Neural cell (in vitro differentiated cells): ENCODE measurements around the gene NR4A3. TPM values are rescaled to one million over a fixed set of nuclear protein-coding genes. Genes with fewer than 3 reads are reported as not detected.

Experiments
- H2AFZ ChIP-seq: fragments of 200-600, 300-800 bp; sonication (generic), shearing (Covaris generic); 2 replicates; pipeline ENCODE4 v1.6.0; 2014; ENCODE audit warnings: low read depth, mild to moderate bottlenecking, antibody characterized with exemption, low read length, moderate library complexity
- H3F3A ChIP-seq: fragments of 200-600 bp; shearing (Covaris generic); 2 replicates; pipeline ENCODE4 v1.6.1; 2016; ENCODE audit warnings: mild to moderate bottlenecking, moderate library complexity, mixed read lengths, antibody characterized with exemption, low read length; ENCODE audit not compliant: insufficient read depth, poor library complexity, severe bottlenecking
- H3K27ac ChIP-seq: fragments of 200-600, 300-800 bp; sonication (generic), shearing (Covaris generic); 2 replicates; pipeline ENCODE4 v1.5.1; 2014; ENCODE audit warnings: mild to moderate bottlenecking, low read length, moderate library complexity
- H3K27me3 ChIP-seq: fragments of 300-800, 200-600 bp; sonication (generic), shearing (Covaris generic); 2 replicates; pipeline ENCODE4 v1.6.0; 2014; ENCODE audit warnings: mild to moderate bottlenecking, low read depth, low read length, moderate library complexity; ENCODE audit not compliant: insufficient read depth
- H3K36me3 ChIP-seq: fragments of 300-800, 200-600 bp; sonication (generic), shearing (Covaris generic); 2 replicates; pipeline ENCODE4 v1.5.1; 2014; ENCODE audit warnings: mild to moderate bottlenecking, antibody characterized with exemption, low read length, moderate library complexity; ENCODE audit not compliant: insufficient read depth
- H3K4me2 ChIP-seq: fragments of 300-800, 200-600 bp; sonication (generic), shearing (Covaris generic); 2 replicates; pipeline ENCODE4 v1.6.0; 2014; ENCODE audit warnings: mild to moderate bottlenecking, low read length
- H3K4me3 ChIP-seq: fragments of 300-800, 200-600 bp; sonication (generic), shearing (Covaris generic); 2 replicates; pipeline ENCODE4 v1.5.1; 2014; ENCODE audit warnings: mild to moderate bottlenecking, low read length, moderate library complexity
- H3K79me2 ChIP-seq: fragments of 200-600 bp; shearing (Covaris generic); replicated peaks from 2 replicates; pipeline ENCODE4 v1.6.0; 2014; ENCODE audit warnings: mild to moderate bottlenecking, low read length, moderate library complexity; ENCODE audit not compliant: insufficient read depth
- H3K9ac ChIP-seq: fragments of 300-800, 200-600 bp; sonication (generic), shearing (Covaris generic); 2 replicates; pipeline ENCODE4 v1.6.1; 2016; ENCODE audit warnings: mild to moderate bottlenecking, low read length, mixed read lengths
- H3K9me2 ChIP-seq: fragments of 200-600 bp; shearing (Covaris generic); 2 replicates; pipeline ENCODE4 v1.6.1; 2016; ENCODE audit warnings: mild to moderate bottlenecking, low read length, mixed read lengths; ENCODE audit not compliant: insufficient read depth
- H3K9me3 ChIP-seq: fragments of 200-600, 300-800 bp; sonication (generic), shearing (Covaris generic); 2 replicates; pipeline ENCODE4 v1.6.1; 2016; ENCODE audit warnings: mild to moderate bottlenecking, mixed run types, low read length, moderate library complexity, mixed read lengths
- H4K20me1 ChIP-seq: fragments of 200-600 bp; shearing (Covaris generic); 2 replicates; pipeline ENCODE4 v1.6.1; 2016; ENCODE audit warnings: mild to moderate bottlenecking, mixed run types; ENCODE audit not compliant: insufficient read depth
- EP300 ChIP-seq: fragments of 450-650 bp; conservative IDR thresholded peaks from 2 replicates; pipeline ENCODE4 v1.6.1; 2014; ENCODE audit warnings: antibody characterized with exemption, mild to moderate bottlenecking, moderate library complexity; ENCODE audit not compliant: poor library complexity, severe bottlenecking
- EZH2 ChIP-seq: fragments of 200-600, 300-800 bp; shearing (Covaris generic), sonication (generic); IDR thresholded peaks from 2 replicates; pipeline ENCODE4 v1.6.1; 2014; ENCODE audit warnings: antibody characterized with exemption, low read length, borderline replicate concordance, mild to moderate bottlenecking; ENCODE audit not compliant: insufficient read depth, poor library complexity, severe bottlenecking
- MXI1 ChIP-seq: fragments of 450-650 bp; conservative IDR thresholded peaks from 2 replicates; pipeline ENCODE4 v1.6.1; 2014; ENCODE audit warnings: antibody characterized with exemption, mild to moderate bottlenecking; ENCODE audit not compliant: poor library complexity, severe bottlenecking
- POLR2AphosphoS5 ChIP-seq: IDR thresholded peaks from 2 replicates; pipeline ENCODE4 v1.6.1; 2012
- RAD21 ChIP-seq: fragments of 450-650 bp; conservative IDR thresholded peaks from 2 replicates; pipeline ENCODE4 v1.6.1; 2014; ENCODE audit warnings: antibody characterized with exemption, mild to moderate bottlenecking, moderate library complexity
- SMC3 ChIP-seq: fragments of 450-650 bp; conservative IDR thresholded peaks from 2 replicates; pipeline ENCODE4 v1.6.1; 2014; ENCODE audit warnings: antibody characterized with exemption, mild to moderate bottlenecking, moderate library complexity; ENCODE audit not compliant: poor library complexity
- TAF1 ChIP-seq: IDR thresholded peaks from 2 replicates; pipeline ENCODE4 v1.6.1; 2012; ENCODE audit warnings: low read depth
- polyA plus RNA-seq: library from polyadenylated mRNA; depleted of rRNA; stranded (reverse); fragments of >200 nt; gene quantifications from 2 replicates; pipeline ENCODE4 v1.2.3, GENCODE V29; 2014
- TF ChIP-seq, protein P1 (sequence below): IDR thresholded peaks from 2 replicates; pipeline ENCODE4 v1.6.1; 2012; ENCODE audit warnings: borderline replicate concordance
- TF ChIP-seq, protein P2 (sequence below): fragments of 450-650 bp; IDR thresholded peaks from 2 replicates; pipeline ENCODE4 v1.5.1; 2014; ENCODE audit warnings: antibody characterized with exemption, mild to moderate bottlenecking, moderate library complexity; ENCODE audit not compliant: poor library complexity, severe bottlenecking

The NR4A3 gene
- polyA plus RNA-seq, 1 donor from 2014 or later: 2.7 TPM

DNA sequence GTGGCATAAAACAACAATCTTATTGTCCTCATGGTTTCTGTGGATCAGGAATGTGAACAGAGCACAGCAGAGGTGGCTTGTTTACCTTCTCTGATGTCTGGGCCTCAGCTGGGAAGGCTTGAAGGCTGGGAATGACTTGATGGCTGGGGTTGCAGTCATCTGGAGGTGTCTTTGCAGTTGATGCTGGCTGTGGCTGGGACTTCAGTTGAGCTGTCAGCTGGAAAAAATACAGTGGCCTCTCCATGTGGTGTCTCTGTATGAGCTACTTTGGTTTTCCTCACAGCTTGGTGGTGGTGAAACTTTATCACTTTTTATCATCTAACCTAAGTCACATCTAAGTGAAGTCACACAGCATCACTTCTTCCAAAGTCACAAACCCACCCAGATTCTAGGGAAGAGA is 60.1 kb downstream of the NR4A3 start:
- Histone ChIP-seq H3K9me2 (no peaks in the 10 kb centered on the region), H4K20me1 (no peaks in the 10 kb centered on the region), H3K27me3 (no peaks in the 10 kb centered on the region), H3K4me2 (no peak overlapping the region), H3K27ac (no peak overlapping the region), H3K9ac (no peak overlapping the region), H3K4me3 (no peak overlapping the region), H2AFZ (no peak overlapping the region), H3K36me3 (no peaks in the 10 kb centered on the region), H3K9me3 (no peaks in the 10 kb centered on the region), H3F3A (no peaks in the 10 kb centered on the region), H3K79me2 (no peaks in the 10 kb centered on the region)
- TF ChIP-seq EZH2: no peak
- no peak for TF ChIP-seq MXI1
- TF ChIP-seq EP300: no peak
- TF ChIP-seq TAF1: no peak
- TF ChIP-seq, protein P1, sequence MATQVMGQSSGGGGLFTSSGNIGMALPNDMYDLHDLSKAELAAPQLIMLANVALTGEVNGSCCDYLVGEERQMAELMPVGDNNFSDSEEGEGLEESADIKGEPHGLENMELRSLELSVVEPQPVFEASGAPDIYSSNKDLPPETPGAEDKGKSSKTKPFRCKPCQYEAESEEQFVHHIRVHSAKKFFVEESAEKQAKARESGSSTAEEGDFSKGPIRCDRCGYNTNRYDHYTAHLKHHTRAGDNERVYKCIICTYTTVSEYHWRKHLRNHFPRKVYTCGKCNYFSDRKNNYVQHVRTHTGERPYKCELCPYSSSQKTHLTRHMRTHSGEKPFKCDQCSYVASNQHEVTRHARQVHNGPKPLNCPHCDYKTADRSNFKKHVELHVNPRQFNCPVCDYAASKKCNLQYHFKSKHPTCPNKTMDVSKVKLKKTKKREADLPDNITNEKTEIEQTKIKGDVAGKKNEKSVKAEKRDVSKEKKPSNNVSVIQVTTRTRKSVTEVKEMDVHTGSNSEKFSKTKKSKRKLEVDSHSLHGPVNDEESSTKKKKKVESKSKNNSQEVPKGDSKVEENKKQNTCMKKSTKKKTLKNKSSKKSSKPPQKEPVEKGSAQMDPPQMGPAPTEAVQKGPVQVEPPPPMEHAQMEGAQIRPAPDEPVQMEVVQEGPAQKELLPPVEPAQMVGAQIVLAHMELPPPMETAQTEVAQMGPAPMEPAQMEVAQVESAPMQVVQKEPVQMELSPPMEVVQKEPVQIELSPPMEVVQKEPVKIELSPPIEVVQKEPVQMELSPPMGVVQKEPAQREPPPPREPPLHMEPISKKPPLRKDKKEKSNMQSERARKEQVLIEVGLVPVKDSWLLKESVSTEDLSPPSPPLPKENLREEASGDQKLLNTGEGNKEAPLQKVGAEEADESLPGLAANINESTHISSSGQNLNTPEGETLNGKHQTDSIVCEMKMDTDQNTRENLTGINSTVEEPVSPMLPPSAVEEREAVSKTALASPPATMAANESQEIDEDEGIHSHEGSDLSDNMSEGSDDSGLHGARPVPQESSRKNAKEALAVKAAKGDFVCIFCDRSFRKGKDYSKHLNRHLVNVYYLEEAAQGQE: no peak

DNA sequence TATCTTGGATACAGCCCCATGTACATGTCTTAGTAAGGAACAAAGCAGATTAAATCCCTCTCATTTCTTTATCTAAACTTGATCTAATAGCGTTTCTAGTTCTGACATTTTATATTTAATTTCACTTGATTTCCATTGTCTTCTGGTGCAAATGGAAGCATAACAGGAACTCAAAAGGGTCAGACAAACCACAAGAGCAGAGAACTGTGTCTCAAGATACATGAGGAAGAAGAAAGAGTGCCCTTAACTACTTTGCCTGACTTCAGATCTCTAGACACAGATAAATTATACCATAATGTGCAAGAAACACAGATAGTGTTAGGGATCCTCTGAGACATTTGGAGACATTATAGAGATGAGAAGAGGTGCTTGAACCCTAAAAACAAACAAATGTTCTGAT is 64.1 kb downstream of the NR4A3 start:
- Histone ChIP-seq H3K9ac (no peak overlapping the region), H3K9me3 (no peaks in the 10 kb centered on the region), H4K20me1 (no peaks in the 10 kb centered on the region), H3K4me2 (no peak overlapping the region), H3K27me3 (no peaks in the 10 kb centered on the region), H3K79me2 (no peaks in the 10 kb centered on the region), H3F3A (no peaks in the 10 kb centered on the region), H2AFZ (no peak overlapping the region), H3K9me2 (no peaks in the 10 kb centered on the region), H3K4me3 (no peak overlapping the region), H3K36me3 (no peaks in the 10 kb centered on the region), H3K27ac (no peak overlapping the region)
- TF ChIP-seq SMC3 (no peak), EP300 (no peak), RAD21 (no peak), EZH2 (no peak), MXI1 (no peak), TAF1 (no peak), POLR2AphosphoS5 (no peak)
- TF ChIP-seq, protein P1: no peak
- TF ChIP-seq, protein P2, sequence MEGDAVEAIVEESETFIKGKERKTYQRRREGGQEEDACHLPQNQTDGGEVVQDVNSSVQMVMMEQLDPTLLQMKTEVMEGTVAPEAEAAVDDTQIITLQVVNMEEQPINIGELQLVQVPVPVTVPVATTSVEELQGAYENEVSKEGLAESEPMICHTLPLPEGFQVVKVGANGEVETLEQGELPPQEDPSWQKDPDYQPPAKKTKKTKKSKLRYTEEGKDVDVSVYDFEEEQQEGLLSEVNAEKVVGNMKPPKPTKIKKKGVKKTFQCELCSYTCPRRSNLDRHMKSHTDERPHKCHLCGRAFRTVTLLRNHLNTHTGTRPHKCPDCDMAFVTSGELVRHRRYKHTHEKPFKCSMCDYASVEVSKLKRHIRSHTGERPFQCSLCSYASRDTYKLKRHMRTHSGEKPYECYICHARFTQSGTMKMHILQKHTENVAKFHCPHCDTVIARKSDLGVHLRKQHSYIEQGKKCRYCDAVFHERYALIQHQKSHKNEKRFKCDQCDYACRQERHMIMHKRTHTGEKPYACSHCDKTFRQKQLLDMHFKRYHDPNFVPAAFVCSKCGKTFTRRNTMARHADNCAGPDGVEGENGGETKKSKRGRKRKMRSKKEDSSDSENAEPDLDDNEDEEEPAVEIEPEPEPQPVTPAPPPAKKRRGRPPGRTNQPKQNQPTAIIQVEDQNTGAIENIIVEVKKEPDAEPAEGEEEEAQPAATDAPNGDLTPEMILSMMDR: no peak
